Measurements from ENCODE around the gene WDFY1. TPM values are rescaled to one million over a fixed set of nuclear protein-coding genes. Genes with fewer than 3 reads are reported as not detected.
A peak's percentile ranks its signal among the peaks of the same experiment; 100 is the strongest.

The WDFY1 gene
- total RNA-seq, 1 experiment from 2014 or later = 66.0 TPM

- TF ChIP-seq, protein P1, sequence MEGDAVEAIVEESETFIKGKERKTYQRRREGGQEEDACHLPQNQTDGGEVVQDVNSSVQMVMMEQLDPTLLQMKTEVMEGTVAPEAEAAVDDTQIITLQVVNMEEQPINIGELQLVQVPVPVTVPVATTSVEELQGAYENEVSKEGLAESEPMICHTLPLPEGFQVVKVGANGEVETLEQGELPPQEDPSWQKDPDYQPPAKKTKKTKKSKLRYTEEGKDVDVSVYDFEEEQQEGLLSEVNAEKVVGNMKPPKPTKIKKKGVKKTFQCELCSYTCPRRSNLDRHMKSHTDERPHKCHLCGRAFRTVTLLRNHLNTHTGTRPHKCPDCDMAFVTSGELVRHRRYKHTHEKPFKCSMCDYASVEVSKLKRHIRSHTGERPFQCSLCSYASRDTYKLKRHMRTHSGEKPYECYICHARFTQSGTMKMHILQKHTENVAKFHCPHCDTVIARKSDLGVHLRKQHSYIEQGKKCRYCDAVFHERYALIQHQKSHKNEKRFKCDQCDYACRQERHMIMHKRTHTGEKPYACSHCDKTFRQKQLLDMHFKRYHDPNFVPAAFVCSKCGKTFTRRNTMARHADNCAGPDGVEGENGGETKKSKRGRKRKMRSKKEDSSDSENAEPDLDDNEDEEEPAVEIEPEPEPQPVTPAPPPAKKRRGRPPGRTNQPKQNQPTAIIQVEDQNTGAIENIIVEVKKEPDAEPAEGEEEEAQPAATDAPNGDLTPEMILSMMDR (IDR thresholded peaks at IDR 0.05) = no peak
- TF ChIP-seq ZNF219 (CRISPR knock-in tag; IDR thresholded peaks at IDR 0.05; ENCODE audit: borderline replicate concordance) (no peak), TEAD1 (CRISPR knock-in tag; IDR thresholded peaks at IDR 0.05) (no peak)
These were observed 74.1 kb downstream of the WDFY1 start (continued) for GRCh38 chr2:223870840-223871611.

- Mint-ChIP-seq H3K27me3 (ENCODE audit: low read depth) (no peaks in the 10 kb centered on the region), H3K9me3 (no peaks in the 10 kb centered on the region), H3K4me3 (no peak overlapping the region), H3K27ac (no peak overlapping the region), H3K4me1 (peaks cover 10% of the 10 kb centered on the region), H3K36me3 (peaks cover 9% of the 10 kb centered on the region)
- no peak for DNase-seq (ENCODE audit: low spot score)
- TF ChIP-seq NR2C2 (CRISPR knock-in tag; IDR thresholded peaks at IDR 0.05) (no peak), CDX4 (CRISPR knock-in tag; IDR thresholded peaks at IDR 0.05; ENCODE audit: borderline replicate concordance) (no peak), FOXP4 (CRISPR knock-in tag; IDR thresholded peaks at IDR 0.05) (no peak), NFYB (CRISPR knock-in tag; conservative IDR thresholded peaks at IDR 0.05; ENCODE audit: low read depth) (no peak), ATF6 (CRISPR knock-in tag; IDR thresholded peaks at IDR 0.05) (no peak), IRF2 (CRISPR knock-in tag; IDR thresholded peaks at IDR 0.05; ENCODE audit: borderline replicate concordance, low read depth) (no peak), NFE2L1 (CRISPR knock-in tag; IDR thresholded peaks at IDR 0.05) (no peak), USF2 (CRISPR knock-in tag; IDR thresholded peaks at IDR 0.05) (no peak)
- TF ChIP-seq, protein P2, sequence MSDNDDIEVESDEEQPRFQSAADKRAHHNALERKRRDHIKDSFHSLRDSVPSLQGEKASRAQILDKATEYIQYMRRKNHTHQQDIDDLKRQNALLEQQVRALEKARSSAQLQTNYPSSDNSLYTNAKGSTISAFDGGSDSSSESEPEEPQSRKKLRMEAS (CRISPR knock-in tag; IDR thresholded peaks at IDR 0.05) = no peak
- TF ChIP-seq, protein P3, sequence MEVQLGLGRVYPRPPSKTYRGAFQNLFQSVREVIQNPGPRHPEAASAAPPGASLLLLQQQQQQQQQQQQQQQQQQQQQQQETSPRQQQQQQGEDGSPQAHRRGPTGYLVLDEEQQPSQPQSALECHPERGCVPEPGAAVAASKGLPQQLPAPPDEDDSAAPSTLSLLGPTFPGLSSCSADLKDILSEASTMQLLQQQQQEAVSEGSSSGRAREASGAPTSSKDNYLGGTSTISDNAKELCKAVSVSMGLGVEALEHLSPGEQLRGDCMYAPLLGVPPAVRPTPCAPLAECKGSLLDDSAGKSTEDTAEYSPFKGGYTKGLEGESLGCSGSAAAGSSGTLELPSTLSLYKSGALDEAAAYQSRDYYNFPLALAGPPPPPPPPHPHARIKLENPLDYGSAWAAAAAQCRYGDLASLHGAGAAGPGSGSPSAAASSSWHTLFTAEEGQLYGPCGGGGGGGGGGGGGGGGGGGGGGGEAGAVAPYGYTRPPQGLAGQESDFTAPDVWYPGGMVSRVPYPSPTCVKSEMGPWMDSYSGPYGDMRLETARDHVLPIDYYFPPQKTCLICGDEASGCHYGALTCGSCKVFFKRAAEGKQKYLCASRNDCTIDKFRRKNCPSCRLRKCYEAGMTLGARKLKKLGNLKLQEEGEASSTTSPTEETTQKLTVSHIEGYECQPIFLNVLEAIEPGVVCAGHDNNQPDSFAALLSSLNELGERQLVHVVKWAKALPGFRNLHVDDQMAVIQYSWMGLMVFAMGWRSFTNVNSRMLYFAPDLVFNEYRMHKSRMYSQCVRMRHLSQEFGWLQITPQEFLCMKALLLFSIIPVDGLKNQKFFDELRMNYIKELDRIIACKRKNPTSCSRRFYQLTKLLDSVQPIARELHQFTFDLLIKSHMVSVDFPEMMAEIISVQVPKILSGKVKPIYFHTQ (CRISPR knock-in tag; IDR thresholded peaks at IDR 0.05) = no peak
- ChIA-PET POLR2A (no interaction called here), CTCF (interaction anchor here (1.1 to 1.7 kb wide), 2 partner anchors 8 to 104 kb away, joined by 3 to 5 read pairs; no protein-coding TSS in a partner anchor)
- 0 out of 2 replicates have a peak, but pooled peaks have one; percentile 13 for ATAC-seq
These were observed 77.1 kb downstream of the WDFY1 start for GRCh38 chr2:223868005-223868404.
